AG04450 (cell line): ENCODE data around the gene GOLGA8M. TPM values are rescaled to one million over a fixed set of nuclear protein-coding genes. Genes with fewer than 3 reads are reported as not detected.
"Not testable (repeated sequence)": the region's sequence is repeated elsewhere in the genome, so short reads cannot be mapped to it uniquely, and the experiment has no call there.

Source experiments
- CTCF ChIA-PET: fragments of 300-600, 350-600 bp; formaldehyde crosslinking; extraction: SDS; loops from one replicate; lab custom pipeline; 2022; ENCODE audit warnings: antibody characterized with exemption, inconsistent platforms; lab: Charles Lee
- POLR2A ChIA-PET: fragments of 350-600 bp; formaldehyde crosslinking; extraction: SDS; loops from one replicate; lab custom pipeline; 2021; ENCODE audit warnings: antibody characterized with exemption, inconsistent platforms; lab: Yijun Ruan, JAX
- DNase-seq: peaks from one replicate; pipeline ENCODE4 v3.0.0-alpha.2; 2011; ENCODE audit warnings: low read depth, low spot score
- H3K27ac ChIP-seq: one replicate; pipeline ENCODE4 v1.5.1; 2012; ENCODE audit warnings: low read depth, low read length, control low read depth
- H3K27me3 ChIP-seq: one replicate; pipeline ENCODE4 v1.6.0; 2012; ENCODE audit warnings: low read length; ENCODE audit not compliant: control insufficient read depth, insufficient read depth
- H3K4me3 ChIP-seq: 2 replicates; pipeline ENCODE4 v1.5.1; 2011; ENCODE audit warnings: mild to moderate bottlenecking, low read depth, low read length, control low read depth
- H3K9me3 ChIP-seq: 2 replicates; pipeline ENCODE4 v1.5.1; 2012; ENCODE audit warnings: low read length; ENCODE audit not compliant: control insufficient read depth, insufficient read depth
- CTCF ChIP-seq: IDR thresholded peaks from 2 replicates; pipeline ENCODE4 v1.5.1; 2011; ENCODE audit warnings: low read depth, low read length, control low read depth, inconsistent platforms
- polyA minus RNA-seq: library from RNA; depleted of rRNA, polyadenylated mRNA; stranded (reverse); fragments of >200 nt; gene quantifications from 2 replicates; pipeline ENCODE4 v1.2.3, GENCODE V29; 2011; rRNA and poly(A)+ RNA removed
- polyA plus RNA-seq: library from polyadenylated mRNA; depleted of rRNA; stranded (reverse); fragments of >200 nt; gene quantifications from 2 replicates; pipeline ENCODE4 v1.2.3, GENCODE V29; 2011; rRNA removed

GOLGA8M gene
- polyA plus RNA-seq: 0.22 TPM in 1 of 2 replicates, not detected in the other
- polyA minus RNA-seq: 0.52 TPM in 1 of 2 replicates, not detected in the other

GRCh38 chr15:28712270-28712669 lies at the start of gene GOLGA8M:
TSS of gene GOLGA8M (minus strand) at chr15:28712421. CDS start at chr15:28712323, 98 bp downstream.
- CTCF ChIA-PET: not testable (repeated sequence)

GRCh38 chr15:28742890-28743289 lies 30.7 kb upstream of the GOLGA8M start:
- H3K27me3 ChIP-seq, DNase-seq, H3K27ac ChIP-seq, H3K9me3 ChIP-seq, CTCF ChIA-PET, POLR2A ChIA-PET, H3K4me3 ChIP-seq: not testable (repeated sequence)

More at GRCh38 chr15:28712270-28712669, at the start of gene GOLGA8M:
- DNase-seq, H3K27ac ChIP-seq, H3K4me3 ChIP-seq, H3K9me3 ChIP-seq, POLR2A ChIA-PET, H3K27me3 ChIP-seq: not testable (repeated sequence)

- CTCF ChIA-PET, POLR2A ChIA-PET, DNase-seq, H3K27ac ChIP-seq, H3K27me3 ChIP-seq, H3K4me3 ChIP-seq, H3K9me3 ChIP-seq: not testable (repeated sequence)
Measured at GRCh38 chr15:28738590-28739292, 26.5 kb upstream of the GOLGA8M start.

- H3K4me3 ChIP-seq, POLR2A ChIA-PET, H3K27me3 ChIP-seq, H3K27ac ChIP-seq, H3K9me3 ChIP-seq, DNase-seq, CTCF ChIA-PET: not testable (repeated sequence)
Measured at GRCh38 chr15:28738200-28738561, 26.0 kb upstream of the GOLGA8M start.

- POLR2A ChIA-PET, H3K9me3 ChIP-seq, H3K27me3 ChIP-seq, CTCF ChIA-PET, DNase-seq, H3K27ac ChIP-seq: not testable (repeated sequence)
- H3K4me3 ChIP-seq: peak overlapping the region; percentile 36; the same call in 1 of the 2 replicates
Measured at GRCh38 chr15:28737521-28738199, 25.4 kb upstream of the GOLGA8M start.

GRCh38 chr15:28728061-28728460 lies 15.8 kb upstream of the GOLGA8M start:
- H3K9me3 ChIP-seq, POLR2A ChIA-PET, H3K27ac ChIP-seq, DNase-seq, CTCF ChIA-PET, H3K4me3 ChIP-seq, H3K27me3 ChIP-seq: not testable (repeated sequence)

- POLR2A ChIA-PET: not testable (repeated sequence)
Measured at GRCh38 chr15:28727026-28727425, 14.8 kb upstream of the GOLGA8M start.

GRCh38 chr15:28726102-28726501 lies 13.9 kb upstream of the GOLGA8M start:
- CTCF ChIA-PET: no interaction called here

More at GRCh38 chr15:28727026-28727425, 14.8 kb upstream of the GOLGA8M start:
- H3K4me3 ChIP-seq, H3K27me3 ChIP-seq, H3K9me3 ChIP-seq, H3K27ac ChIP-seq, DNase-seq, CTCF ChIA-PET: not testable (repeated sequence)

More at GRCh38 chr15:28726102-28726501, 13.9 kb upstream of the GOLGA8M start:
- Histone ChIP-seq H3K27ac (no peak overlapping the region), H3K4me3 (no peak overlapping the region), H3K27me3 (no peaks in the 10 kb centered on the region), H3K9me3 (no peaks in the 10 kb centered on the region; the same call in 1 of the 2 replicates)
- POLR2A ChIA-PET: no interaction called here
- TF ChIP-seq CTCF: no peak
- no peak for DNase-seq
